Stimulated activated naive CD8-positive, alpha-beta T cell treated with anti-CD3 and anti-CD28 coated beads, Interleukin-15, Interleukin-2, amounts not matched to agents 100 U/mL and 50 U/mL, for 24 hours (primary cell): ENCODE results near the gene ARRDC1.

ENCODE experiments used
- ATAC-seq: fragments of 150-1000 bp; cut with Tn5 transposase; one replicate; pipeline ENCODE4 v1.10.0; 2021
- DNase-seq: peaks from one replicate; pipeline ENCODE4 v3.0.0; 2021

Gene ARRDC1

DNA sequence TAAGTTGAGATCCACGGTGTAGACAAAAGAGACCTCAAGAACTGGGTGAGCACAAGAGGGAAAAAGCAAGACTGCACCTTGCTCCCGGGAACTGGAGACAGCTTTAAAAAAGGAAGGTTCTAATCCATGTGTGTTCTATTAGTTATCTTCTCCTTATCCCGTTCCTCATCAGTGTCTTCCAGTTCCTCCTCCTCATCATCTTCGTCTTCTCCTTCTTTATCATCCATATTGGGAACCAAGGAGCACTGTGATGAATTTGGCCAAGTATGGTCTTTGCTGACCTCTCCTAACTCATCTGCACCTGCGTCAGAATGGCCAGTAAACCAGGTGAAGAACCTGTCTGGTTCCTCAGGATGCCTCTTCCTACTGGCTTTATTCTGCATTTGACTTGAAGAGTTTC, 35.4 kb downstream of the ARRDC1 start:
- no peak for ATAC-seq
- no peak for DNase-seq

DNA sequence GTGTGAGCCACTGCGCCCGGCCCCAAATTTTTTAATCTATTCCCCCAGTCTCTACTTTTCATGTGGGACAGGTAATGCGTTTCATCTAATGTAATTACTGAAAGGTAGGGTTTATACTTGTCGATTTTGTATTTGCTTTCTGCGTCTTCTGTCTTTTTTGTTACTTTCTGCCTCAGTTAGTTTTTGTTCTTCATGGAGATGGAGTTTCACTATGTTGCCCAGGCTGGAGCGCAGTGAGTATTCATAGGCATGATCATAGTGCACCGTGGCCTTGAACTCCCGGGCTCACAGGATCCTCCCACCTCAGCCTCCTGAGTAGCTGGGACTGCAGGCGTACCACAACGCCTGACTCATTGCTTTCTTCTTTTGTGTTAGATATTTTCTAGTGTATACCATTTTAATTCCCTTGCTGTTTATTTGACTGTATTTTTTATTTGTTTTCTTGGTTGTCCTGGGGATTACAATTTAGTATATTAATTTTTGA, 36.7 kb downstream of the ARRDC1 start:
- no peak for DNase-seq
- no peak for ATAC-seq

DNA sequence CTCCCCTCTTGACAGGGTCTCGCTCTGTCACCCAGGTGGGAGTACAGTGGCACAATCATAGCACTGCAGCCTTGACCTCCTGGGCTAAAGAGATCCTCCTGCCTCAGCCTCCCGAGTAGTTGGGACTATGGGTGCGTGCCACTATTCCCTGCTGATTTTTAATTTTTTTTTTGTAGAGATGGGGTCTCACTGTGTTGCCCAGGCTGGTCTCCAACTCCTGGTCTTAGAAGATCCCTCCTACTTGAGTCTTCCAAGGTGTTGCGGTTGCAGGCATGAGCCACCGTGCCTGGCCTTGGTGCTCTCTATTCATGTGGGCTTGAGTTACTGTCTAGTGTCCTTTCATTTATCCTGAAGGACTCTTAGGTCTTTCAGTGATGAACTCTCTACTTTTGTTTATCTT, 37.4 kb downstream of the ARRDC1 start:
- no peak for ATAC-seq
- DNase-seq = no peak

DNA sequence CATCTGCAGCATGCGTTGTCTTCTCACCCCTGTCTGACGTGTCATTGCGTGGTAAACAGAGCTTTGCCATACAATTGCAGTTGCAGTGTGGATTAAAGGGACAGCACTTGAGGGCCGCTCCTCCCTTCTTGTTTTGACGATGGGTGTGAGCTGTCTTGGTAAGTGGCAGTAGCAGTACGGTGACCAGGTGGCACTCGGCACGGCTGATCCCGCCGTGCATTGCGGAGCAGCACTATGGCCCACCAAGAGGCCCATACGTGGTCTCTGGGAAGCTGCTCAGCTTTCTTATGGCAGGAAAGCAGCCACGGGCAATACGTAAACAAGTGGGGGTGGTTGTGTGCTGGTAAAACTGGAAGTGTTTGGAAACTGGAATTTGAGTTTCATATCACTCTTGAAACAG, 38.4 kb downstream of the ARRDC1 start:
- DNase-seq (no peak), ATAC-seq (no peak)

DNA sequence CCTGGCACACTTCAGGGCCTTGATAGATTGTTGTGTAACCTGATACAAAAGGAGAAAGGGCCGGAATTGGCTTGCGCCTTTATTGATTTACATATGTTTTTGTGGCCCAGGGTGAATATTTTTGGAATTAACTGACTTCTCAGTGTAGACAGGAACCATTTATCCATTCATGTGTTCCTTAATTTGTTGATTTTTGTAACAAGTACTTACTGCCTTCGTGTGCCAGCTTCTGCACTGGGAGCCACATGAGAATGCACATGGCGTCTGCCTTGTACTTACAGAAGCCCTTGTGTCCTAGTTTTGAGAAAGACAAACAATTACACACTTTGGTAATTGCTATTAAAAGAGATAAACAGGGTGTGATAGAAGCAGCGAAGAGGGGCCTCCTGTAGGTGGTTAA, 39.7 kb downstream of the ARRDC1 start:
- no peak for ATAC-seq
- no peak for DNase-seq

DNA sequence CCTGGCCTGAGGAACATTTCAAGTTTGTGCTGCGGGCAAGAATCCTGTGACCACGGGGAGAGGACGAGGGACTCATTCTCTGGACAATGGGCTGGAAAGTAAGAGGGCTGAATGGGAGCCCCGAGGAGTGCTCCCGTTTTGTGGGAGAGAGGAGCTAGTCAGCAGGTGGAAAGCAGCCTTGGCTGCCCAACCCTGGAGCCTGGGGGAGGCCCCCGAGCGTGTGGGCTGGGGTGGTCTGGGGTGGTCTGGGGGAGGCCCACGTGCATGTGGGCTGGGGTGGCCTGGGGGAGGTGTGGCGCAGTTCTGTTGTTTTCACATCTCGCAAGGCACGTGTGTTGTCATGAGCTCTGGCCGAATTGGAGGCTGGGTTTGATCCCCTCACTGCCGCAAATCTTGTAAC, 40.9 kb downstream of the ARRDC1 start:
- DNase-seq (no peak), ATAC-seq (no peak)

DNA sequence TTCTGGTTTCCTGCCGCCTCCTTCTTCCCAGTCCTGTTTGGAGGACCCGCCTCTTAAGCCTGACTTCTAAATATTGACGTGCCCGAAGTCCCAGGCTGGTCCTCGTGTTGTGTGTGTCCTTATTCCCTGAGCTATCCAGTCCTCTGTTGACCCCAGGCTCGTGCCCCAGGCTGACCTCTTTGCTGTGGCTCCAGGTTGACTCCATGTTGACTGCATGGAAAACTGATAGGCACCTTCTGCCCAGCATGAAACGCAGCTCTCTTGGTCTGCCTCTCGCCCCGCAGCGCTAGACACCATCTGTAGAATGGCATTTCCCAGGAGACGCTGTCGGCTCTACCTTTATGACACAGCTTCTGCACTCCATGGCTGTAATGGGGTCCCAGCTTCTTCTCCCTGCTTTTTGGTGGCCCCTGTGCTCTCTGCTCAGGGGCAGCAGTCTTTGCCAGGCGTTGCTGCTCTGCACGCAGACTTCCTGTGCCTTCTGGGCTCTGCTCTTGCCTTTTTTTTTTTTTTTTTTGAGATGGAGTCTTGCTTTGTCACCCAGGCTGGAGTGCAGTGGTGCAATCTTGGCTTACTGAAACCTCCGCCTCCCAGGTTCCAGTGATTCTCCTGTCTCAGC, 41.7 kb downstream of the ARRDC1 start:
- no peak for DNase-seq
- no peak for ATAC-seq

DNA sequence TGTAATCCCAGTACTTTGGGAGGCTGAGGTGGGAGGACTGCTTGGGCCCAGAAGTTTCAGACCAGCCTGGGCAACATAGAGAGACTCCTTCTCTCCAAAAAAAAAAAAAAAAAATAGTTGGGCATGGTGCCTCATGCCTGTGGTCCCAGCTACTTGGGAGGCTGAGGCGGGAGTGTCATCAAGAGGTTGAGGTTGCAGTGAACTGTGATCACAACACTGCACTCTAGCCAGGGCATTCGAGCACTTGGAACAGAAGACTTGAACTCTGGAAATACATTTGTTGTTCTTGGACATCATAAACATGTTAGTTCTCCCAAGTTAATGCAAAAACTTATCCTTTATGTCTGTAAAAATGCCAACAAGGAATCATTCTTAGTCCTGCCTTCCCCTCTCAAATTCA, 42.9 kb downstream of the ARRDC1 start:
- no peak for ATAC-seq
- DNase-seq = no peak

DNA sequence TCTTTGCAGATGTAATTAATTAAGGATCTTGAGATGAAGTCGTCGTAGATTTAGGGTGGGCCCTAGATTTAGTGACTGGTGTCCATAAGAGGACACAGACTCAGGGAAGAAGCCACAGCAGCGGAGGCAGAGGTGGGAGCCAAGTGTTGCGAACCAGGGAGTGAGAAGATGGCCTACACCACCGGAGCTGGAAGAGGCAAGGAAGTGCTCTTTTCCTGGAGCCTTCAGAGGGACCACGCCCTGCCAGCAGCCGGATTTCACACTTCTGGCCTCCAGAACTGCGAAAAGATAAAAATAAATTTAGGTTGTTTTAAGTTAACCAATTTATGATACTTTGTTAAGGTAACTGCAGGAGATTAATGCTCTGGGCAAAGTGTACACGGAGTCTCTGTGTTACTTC, 44.1 kb downstream of the ARRDC1 start:
- no peak for ATAC-seq
- no peak for DNase-seq

DNA sequence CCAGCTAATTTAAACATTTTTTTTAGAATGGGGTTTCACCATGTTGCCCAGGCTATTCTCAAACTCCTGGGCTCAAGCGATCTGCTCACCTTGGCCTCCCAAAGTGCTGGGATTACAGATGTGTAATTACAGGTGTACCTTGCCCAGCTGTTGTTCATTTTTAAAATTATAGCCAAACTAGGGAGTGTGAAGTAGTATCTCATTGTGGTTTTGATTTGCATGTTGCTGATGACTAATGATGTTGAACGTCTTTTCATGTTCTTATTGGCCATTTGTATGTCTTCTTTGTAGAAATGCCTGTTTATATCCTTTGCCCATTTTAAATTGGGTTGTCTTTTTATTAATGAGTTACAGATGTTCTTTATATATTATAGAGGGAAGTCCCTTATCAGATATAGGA, 44.8 kb downstream of the ARRDC1 start:
- no peak for DNase-seq
- peak; percentile 45 for ATAC-seq

DNA sequence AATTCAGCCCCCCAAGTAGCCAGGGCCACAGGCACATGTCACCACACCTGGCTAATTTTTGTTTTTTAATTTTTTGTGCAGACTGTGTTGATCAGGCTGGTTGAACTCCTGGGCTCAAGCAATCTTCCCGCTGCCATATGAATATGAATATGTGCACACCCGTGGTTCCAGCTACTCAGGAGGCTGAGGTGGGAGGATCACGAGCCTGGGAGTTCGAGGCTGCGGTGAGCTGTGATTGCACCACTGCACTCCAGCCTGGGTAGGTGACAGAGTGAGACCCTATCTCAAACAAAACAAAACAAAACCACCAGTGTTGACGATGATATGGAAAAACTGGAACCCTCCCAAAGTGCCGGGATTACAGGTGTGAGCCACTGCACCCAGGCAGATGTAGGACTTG, 45.3 kb downstream of the ARRDC1 start:
- DNase-seq = no peak
- ATAC-seq = no peak

DNA sequence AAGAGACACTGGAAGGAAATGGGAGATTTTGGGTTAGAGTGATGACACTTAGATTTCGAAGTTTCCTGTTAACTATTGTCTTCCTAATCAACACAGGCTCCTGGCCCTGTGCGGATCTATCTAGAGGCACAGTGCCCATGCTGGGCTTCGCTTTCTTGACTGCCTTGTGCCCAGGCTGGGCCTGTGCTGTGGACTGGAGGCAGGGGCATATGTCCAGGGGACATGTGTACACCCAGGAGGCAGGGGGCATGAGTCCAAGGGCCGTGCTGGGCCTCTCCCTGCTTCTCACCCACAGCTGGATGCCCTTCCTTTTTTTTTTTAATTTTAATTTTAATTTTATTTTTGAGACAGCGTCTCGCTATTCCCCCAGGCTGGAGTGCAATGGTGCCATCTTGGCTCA, 50.9 kb downstream of the ARRDC1 start:
- DNase-seq (no peak), ATAC-seq (no peak)

DNA sequence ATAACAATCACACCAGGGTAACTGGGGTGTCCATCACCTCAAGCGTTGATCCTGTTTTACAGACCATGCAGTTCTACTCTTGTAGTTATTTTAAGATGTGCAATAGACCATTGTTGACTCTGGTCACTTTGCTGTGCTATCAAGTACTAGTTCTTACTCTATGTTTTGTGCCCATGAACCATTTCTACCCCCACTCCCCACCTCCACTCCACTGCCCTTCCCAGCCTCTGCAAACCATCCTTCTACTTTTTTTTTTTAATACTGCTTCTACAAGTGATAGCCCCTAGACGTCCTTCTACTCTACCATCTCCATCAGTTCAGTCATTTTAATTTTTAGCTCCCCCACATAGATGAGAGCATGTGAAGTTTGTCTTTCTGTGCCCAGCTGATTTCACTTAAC, 52.1 kb downstream of the ARRDC1 start:
- no peak for DNase-seq
- no peak for ATAC-seq

DNA sequence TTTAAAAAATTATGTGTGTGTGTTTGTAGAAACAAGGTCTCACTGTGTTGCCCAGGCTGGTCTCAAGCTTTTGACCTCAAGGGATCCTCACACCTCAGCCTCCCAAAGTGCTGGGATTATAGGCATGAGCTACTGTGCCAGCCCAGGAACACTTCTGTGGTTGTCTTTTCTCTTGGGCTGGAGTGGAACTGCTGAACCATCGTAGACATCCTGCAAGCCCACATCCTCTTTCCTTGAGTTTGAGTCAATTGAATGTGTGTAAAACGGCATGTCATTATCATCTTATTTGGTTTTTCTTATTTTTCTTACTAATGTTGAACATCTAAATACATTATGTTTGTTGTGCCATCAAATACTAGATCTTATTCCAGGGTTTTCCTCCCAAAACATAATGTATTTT, 53.3 kb downstream of the ARRDC1 start:
- no peak for DNase-seq
- no peak for ATAC-seq

DNA sequence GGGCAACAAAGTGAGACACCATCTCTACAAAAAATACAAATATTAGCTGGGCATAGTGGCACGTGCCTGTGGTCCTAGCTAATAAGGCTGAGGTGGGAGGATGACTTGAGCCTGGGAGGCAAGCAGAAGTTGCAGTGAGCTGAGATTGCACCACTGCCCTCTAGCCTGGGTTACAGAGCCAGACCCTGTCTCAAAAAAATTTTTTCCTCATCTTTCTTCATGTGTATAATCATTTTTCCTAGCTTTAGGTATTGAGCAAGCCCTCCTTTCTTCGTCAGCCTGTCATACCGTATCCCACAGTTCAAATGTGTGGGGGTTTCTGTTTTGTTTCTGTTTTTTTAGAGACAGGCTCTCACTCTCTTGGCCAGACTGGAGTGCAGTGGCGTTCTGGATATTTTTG, 54.7 kb downstream of the ARRDC1 start:
- ATAC-seq (no peak), DNase-seq (no peak)

DNA sequence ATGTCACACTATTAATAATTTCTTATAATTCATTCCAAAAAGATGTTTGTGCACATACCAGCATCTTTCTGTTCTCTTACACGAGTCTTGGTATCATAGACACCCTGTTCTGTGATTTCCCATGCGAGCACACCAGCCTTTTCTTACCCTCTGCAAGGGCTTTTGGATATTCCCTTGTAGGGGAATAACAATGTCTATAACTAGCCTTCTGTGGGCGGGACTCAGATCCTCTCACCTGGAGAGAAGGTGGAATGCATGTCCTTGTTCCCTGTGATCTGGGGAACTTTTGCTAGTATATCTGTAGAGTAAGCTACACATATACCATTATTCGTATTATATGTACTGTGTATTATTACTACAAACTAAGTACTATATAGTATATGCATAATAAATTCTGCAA, 58.1 kb downstream of the ARRDC1 start:
- ATAC-seq (no peak), DNase-seq (no peak)

DNA sequence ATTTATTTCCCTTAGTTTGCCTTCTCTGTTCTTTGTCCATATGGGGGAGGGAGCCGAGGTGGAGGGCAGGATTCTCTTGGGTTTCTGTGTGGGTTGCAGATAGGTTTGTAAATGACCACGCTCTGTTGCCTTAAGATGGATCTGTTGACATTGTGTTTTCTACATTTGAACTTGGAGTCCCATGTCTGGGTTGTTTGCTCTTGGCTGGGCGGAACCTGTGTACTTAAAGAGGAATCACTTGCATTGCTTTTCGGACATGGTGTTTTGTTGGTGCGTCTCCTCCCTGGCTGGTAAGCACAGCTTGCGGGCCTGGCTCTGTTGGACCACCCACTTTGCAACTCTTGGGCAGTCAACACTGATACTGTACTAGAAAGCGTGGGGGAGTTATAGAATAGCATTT, 59.2 kb downstream of the ARRDC1 start:
- DNase-seq (no peak), ATAC-seq (no peak)
